HG03066 (cell line): Measurements from ENCODE around the gene GFOD2.

Experiments
- ATAC-seq: cut with Tn5 transposase; IDR thresholded peaks from one replicate; pipeline ENCODE4 v1.9.1; 2021; ENCODE audit warnings: low read depth; ENCODE audit not compliant: unreplicated experiment

Gene GFOD2

GRCh38 chr16:67660564-67661028, 58.5 kb downstream of the GFOD2 start, which contains the start of gene PARD6A:
Gene PARD6A, plus strand, starts transcription at chr16:67660960. Its CDS starts 79 bp downstream, at chr16:67661039.
- peak; percentile 73 for ATAC-seq

GRCh38 chr16:67659675-67660563, 59.2 kb downstream of the GFOD2 start, which contains the start of gene ACD:
Gene ACD, minus strand, starts transcription at chr16:67660260. Its CDS starts 40 bp downstream, at chr16:67660220.
- peak; percentile 44 for ATAC-seq

GRCh38 chr16:67658849-67659674, 60.1 kb downstream of the GFOD2 start:
- no peak for ATAC-seq

GRCh38 chr16:67657751-67658518, 61.2 kb downstream of the GFOD2 start:
- ATAC-seq = no peak

- ATAC-seq = no peak
Observed at GRCh38 chr16:67657017-67657608, 62.0 kb downstream of the GFOD2 start.

GRCh38 chr16:67656344-67657016, 62.6 kb downstream of the GFOD2 start:
- ATAC-seq = no peak

GRCh38 chr16:67655363-67655762, 63.8 kb downstream of the GFOD2 start:
- ATAC-seq = no peak

GRCh38 chr16:67654403-67654911, 64.7 kb downstream of the GFOD2 start:
- ATAC-seq = no peak

- no peak for ATAC-seq
Observed at GRCh38 chr16:67653789-67654402, 65.2 kb downstream of the GFOD2 start.

- ATAC-seq = no peak
Observed at GRCh38 chr16:67653128-67653788, 65.9 kb downstream of the GFOD2 start.

- ATAC-seq = no peak
Observed at GRCh38 chr16:67652578-67653127, 66.5 kb downstream of the GFOD2 start.

GRCh38 chr16:67651847-67652246, 67.3 kb downstream of the GFOD2 start:
- ATAC-seq = no peak

GRCh38 chr16:67651039-67651438, 68.1 kb downstream of the GFOD2 start:
- no peak for ATAC-seq

- no peak for ATAC-seq
Observed at GRCh38 chr16:67650023-67650422, 69.1 kb downstream of the GFOD2 start.

GRCh38 chr16:67649494-67649931, 69.6 kb downstream of the GFOD2 start:
- no peak for ATAC-seq

- ATAC-seq = no peak
Observed at GRCh38 chr16:67648764-67649407, 70.2 kb downstream of the GFOD2 start.

- no peak for ATAC-seq
Observed at GRCh38 chr16:67648088-67648763, 70.9 kb downstream of the GFOD2 start.
